NCI-H128 (cell line): Measurements from ENCODE around the gene DDHD1.

ENCODE experiments used
- DNase-seq: peaks from one replicate; lab custom pipeline; 2025; ENCODE audit not compliant: unreplicated experiment; lab: John Stamatoyannopoulos, UW

The DDHD1 gene

DNA sequence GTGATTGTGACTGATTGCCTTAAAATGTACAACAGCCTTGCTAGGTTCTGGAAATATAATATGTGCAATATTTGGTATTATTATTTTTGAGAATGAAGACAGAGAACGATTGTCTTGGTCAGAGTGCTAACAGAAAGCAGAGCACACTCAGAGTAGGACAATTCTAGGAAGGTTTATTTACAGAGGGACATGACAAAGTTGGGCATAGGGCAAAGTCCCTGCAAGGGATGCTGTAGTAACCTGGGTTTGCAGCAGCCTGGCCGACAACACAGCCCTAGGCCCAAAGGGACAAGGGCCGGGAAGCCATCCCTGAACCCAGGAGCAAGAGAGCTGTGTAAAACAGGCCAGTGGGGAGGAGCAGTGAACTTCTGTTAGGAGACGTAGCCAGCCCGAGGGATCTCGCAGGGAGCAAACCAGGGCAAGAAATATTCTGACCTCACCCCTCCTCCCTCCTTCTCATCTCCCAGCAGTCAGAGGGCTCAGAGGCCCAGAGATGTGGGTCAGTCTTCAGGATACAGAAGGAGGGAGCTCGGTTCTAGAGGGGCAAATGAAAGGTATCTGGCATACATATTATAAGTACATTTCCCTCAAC lies 151.2 kb downstream of the DDHD1 start:
- DNase-seq = no peak

DNA sequence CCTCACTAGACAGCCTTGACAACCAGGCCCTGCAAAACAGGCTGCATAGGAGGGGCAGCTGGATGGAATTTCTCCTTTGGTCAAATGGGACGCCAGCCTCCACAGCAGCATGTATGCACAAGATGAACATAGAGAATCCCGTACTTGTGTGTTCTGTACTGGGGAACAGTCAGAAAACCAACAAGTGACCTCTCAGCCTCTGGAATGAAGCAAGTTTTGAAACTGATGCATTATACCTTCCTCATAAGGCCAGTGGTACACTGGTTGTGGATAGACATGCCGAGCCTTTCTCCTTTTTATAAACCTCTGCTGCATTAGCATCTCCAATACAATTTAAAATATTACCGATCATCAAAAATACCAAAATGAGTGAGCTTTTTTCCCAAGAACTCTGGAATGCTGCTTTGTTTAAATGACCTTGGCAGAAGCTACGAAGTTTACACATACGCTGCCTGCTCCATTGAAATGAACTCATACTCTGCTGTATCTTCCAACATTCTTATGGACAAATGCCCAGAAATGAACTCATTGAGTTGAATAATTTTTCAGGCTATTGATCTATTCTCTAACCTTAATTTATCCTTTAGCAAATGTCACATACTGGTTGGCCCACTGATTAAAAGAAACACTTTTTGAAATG lies 154.6 kb downstream of the DDHD1 start:
- DNase-seq = no peak

DNA sequence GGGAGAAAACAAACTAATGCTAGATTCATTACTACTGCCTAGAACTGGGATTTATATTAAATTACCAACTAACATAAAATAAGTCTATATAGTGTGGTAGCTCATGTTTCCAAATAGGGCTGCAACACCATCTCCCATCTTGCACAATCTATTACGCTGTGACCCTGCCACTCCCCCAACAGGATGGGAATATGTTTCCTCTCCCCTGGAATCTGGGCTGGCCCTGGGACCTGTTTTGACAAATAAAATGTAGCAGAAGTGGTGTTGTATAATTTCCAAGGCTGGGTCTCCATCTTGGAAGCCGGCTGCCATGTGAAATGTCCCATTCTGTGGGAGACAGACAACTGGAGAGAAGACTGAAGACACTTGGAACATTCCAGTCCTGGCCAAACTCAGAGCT lies 156.6 kb downstream of the DDHD1 start:
- no peak for DNase-seq

DNA sequence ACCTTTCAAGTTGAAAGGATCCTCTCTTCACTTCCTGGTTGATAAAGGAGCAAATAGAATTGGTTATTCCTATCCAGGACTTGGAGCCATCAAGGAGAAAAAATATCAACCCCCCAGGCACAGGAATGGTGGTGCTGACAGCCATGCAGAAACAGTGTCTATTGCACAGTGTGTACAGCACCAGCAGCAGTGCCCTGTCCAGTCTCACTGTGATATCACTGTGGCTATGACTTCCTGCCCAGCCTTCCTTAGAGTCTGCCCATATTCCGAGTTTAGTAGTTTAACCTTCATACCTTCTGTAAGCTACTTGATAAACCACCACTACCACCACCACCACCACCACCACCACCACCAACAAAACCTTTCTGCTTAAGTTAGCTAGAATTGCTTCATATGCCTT lies 157.1 kb downstream of the DDHD1 start:
- no peak for DNase-seq

DNA sequence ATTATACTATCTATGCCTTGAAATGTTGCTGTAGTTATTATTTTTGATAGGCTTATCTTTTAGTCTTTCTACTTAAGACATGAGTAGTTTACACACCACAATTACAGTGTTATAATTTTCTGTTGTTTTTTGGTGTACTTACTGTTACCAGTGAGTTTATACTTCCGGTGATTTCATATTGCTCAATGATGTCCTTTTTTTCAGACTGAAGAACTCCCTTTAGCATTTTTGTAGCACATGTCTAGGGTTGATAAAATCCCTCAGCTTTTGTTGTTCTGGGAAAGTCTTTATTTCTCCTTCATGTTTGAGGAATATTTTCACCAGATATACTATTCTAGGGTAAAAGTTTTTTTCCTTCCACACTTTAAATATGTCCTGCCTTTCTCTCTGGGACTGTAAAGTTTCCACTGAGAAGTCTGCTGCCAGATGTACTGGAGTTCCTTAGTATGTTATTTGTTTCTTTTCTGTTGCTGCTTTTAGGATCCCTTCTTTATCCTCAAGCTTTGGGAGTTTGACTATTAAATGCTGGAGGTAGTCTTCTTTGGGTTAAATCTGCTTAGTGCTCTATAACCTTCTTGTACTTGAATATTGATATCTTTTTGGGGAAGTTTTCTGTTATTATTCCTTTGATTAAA lies 160.8 kb downstream of the DDHD1 start:
- DNase-seq = no peak

DNA sequence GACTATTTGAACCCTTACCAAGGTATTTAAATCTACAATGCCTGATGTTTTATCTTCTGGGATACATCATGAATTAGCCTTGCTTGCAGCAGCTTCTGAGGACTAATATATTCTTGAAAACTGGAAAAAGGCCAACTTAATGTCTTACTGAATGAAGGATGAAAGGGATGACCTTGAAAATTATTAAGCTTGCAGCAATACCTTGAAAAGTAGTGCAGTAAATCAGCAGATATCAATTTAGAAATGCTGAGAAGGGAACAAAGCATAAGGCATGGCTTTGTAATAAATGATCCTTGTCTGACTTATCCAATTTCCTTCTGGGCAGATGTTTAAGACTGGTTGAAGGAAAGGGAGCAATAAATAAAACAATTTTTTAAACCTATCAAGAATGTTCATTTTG lies 165.0 kb downstream of the DDHD1 start:
- no peak for DNase-seq

DNA sequence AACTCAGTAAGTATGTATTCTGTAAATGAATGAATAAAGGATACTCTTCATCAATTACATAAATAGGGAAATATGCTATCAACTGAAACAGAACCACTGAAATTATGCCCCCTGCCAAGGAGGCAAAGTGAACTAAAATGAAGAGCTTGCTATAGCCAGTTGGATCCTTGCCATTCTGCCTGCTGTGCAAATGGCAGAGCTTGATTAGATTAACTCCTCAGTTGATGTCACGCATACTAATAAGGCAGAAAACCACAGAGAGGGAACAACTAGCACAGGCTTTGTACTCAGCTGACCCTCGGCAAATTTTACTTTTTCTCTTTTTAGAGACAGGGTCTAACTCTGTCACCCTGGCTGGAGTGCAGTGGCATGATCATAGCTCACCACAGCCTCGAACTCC lies 165.6 kb downstream of the DDHD1 start:
- DNase-seq = no peak

DNA sequence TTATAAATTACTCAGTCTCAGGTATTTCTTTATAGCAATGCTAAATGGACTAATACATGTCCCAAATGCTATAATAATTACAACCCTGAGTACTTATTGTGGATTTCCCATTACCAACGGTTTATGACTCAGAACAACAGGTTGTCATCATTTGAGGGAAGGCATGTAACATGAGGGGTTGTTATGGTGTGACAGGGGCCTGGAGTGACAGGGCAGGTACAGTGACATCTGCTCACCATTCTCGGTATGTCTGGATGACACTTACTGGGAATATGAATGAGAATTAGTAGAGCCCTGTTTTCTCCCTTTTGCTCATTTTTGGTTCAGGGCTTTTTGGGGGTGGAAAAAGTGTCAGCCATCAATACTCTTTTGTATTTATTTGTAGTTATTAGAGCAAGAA lies 166.1 kb downstream of the DDHD1 start:
- no peak for DNase-seq
